C4-2B (cell line): ENCODE measurements around the gene RNF214.

Experiments used
- H3K27ac ChIP-seq: fragments of 450-650 bp; 2 replicates; pipeline ENCODE4 v1.5.1; 2017
- ZFX ChIP-seq: fragments of 450-650 bp; IDR thresholded peaks from 2 replicates; pipeline ENCODE4 v1.6.1; 2017
- TF ChIP-seq, protein P1 (sequence below): fragments of 450-650 bp; conservative IDR thresholded peaks from 2 replicates; pipeline ENCODE4 v1.5.1; 2017; ENCODE audit warnings: mild to moderate bottlenecking

RNF214 gene

DNA sequence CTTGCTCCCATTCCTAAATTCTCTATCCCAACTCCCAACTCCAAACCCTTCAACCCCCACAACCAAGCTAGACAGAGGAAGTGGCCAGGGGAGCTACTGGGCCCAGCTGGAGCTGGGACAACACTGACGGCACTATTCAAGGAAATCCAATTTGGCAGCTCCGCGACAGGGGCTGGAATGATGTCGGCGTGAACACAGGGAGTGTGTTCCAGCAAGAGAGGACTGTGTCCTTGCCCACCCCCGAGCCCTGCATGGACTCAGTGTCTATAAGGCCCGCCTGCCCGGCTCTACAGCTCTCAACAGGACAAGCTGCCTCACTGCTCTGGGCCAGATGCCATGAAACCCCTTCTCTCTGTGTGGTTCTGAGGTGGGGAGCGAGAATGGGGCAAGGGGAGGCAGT lies 11.9 kb upstream of the RNF214 start:
- TF ChIP-seq, protein P1, sequence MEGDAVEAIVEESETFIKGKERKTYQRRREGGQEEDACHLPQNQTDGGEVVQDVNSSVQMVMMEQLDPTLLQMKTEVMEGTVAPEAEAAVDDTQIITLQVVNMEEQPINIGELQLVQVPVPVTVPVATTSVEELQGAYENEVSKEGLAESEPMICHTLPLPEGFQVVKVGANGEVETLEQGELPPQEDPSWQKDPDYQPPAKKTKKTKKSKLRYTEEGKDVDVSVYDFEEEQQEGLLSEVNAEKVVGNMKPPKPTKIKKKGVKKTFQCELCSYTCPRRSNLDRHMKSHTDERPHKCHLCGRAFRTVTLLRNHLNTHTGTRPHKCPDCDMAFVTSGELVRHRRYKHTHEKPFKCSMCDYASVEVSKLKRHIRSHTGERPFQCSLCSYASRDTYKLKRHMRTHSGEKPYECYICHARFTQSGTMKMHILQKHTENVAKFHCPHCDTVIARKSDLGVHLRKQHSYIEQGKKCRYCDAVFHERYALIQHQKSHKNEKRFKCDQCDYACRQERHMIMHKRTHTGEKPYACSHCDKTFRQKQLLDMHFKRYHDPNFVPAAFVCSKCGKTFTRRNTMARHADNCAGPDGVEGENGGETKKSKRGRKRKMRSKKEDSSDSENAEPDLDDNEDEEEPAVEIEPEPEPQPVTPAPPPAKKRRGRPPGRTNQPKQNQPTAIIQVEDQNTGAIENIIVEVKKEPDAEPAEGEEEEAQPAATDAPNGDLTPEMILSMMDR: no peak
- no peak for TF ChIP-seq ZFX
- peak overlapping the region; percentile 91 for H3K27ac ChIP-seq

DNA sequence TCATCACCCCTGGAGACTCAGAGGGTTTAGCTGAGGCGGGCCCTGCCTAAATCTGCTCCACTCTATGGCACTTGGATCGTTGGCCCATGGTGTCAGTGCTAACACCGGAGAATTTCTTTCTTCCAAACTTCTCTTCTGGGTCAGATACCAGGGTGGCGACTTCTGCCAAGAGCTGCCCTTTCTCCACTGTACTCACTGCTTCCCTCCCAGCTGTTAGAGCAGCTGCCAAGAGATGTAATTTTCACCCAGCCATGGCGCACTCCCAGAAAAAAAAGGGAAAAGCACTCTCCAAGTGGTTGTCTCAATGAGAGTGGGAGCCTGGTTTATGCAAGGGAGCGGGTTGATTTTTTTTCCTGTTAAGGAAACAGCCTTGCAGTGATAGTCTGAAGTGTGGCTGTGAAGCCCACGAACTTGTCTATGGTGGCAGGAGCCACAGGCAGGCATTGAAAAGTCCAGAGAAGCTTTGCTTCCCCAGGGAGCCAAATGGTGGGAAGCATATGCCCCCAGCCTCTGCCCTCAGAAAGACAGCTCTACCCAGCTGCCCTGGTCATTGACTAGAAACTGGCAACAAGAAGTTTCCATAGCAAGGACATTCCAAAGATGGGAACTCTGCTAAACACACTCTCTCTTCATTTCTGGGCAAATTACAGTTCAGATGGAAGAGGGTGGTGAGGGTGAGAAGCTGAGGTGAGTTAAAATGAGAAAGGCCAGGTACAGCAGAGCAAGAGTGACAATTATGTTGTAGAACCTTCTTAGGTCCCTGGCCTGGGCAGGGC lies 11.3 kb upstream of the RNF214 start:
- peak overlapping the region; percentile 91 for H3K27ac ChIP-seq
- TF ChIP-seq, protein P1: no peak
- no peak for TF ChIP-seq ZFX

DNA sequence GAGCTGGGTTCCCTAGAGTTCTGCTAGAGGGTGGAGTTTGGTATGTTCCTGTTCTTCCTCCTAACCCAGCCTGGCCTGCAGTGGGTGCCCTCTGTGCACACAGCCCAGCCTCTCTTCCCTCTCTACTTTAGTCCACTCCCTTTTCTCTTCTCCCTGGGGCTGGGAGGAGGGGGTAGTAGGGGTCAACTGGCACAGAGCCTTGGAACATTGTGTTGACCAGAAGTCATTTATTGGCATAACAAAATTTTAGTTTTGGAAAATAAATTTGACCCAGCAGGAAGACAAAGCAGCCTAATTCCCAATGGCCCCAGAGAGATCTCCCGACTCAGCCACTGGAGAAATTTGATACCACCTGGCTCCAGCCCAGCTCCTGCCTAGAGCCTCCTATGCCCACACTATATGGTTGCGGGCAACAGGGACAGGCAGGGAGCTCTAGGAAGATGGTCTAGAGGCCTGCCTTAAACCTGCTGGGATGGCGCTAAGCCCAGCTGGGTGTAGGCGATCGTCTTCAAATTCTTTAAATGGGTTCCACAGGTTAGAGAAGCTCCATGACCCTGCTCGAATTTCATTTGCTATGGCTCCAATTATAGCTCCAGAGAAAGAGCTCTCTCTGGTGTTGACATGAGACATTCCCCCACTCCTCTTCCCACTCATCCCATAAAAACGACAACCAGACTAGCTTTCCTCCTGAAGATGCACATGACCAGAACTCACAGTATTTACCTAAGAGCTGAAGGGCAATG lies 10.5 kb upstream of the RNF214 start:
- no peak for TF ChIP-seq ZFX
- TF ChIP-seq, protein P1: peak; percentile 26; the same call in 1 of the 2 replicates
- H3K27ac ChIP-seq: peak overlapping the region; percentile 91

DNA sequence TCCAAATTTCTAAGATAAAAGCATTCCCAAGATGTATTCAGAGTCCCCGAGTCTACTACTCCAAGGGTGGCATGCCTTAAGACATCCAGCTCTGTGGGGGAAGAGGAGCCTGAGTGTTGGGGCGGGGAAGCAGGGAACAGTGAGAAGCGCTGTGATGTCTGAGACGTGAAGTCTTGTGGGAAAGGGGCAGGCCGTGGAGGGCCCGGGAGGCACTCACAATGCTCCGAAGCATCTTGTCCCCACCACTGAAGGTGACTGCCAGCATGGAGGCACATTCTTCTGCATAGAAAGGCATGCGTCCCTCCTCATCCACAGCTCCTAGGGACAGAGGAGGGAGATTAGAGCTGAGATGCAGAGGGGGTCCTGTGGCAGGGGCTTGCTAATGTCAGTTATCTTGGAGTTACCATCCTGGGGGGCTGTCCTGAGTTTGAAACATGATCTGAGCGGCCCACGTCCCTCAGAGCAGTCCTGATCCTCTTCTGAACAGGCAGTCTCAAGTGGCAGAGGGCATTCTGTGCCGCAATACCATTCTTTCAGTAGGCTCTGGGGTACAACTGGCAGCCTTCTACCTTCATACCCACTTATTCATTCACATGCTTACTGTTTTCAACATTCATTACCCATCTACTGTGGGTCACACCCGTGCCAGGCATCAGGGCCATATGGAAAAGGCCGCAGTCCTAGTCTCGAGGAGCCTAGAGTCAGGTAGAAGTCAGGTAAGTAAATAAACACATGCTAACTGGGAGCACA lies 9.3 kb upstream of the RNF214 start:
- peak overlapping the region; percentile 91 for H3K27ac ChIP-seq
- no peak for TF ChIP-seq ZFX
- TF ChIP-seq, protein P1: no peak

DNA sequence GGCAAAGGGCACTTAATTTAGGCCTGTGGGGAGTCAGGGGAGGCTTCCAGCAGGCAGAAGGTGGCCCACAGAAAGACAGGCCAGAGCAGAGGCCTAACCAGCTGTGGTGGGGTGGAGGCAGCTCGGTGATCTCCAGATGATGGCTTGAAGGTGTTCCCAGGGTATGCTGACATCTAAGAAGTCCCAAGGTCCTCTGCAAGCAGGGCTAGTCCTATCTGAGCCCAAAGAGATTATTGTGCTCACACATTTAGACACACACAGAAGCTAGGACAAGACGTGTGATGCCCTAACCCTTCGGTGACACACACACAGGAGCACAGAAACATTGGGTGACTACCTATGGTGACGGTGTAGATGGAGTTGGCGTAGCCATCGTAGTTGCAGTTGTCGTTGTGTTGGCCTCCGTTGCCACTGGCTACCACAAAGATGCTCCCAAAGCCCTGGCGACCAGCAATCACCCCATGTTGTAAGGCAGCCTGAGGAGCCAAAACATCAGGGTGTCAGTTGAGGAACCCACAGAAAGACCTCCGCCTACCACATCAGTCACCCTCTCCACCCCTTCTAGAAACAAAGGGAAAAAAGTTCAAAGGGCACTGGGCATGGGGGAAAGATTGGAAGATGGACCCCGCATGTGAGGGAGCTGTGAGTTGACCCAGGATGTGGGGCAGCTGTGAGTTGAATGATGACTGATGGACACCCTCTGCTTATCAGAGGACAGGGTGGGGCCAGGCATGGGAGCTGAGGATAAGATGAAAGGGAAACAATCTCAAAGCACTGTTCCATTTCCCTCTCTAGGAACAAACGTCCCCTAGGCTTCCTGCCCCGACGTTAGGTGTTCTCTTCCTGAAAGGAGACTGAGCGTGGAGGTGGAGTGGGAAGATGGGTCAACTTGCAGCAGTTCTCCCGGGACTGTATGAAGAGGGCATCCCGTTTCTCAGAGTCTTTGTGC lies 8.5 kb upstream of the RNF214 start:
- peak overlapping the region; percentile 91 for H3K27ac ChIP-seq
- no peak for TF ChIP-seq ZFX
- TF ChIP-seq, protein P1: no peak

DNA sequence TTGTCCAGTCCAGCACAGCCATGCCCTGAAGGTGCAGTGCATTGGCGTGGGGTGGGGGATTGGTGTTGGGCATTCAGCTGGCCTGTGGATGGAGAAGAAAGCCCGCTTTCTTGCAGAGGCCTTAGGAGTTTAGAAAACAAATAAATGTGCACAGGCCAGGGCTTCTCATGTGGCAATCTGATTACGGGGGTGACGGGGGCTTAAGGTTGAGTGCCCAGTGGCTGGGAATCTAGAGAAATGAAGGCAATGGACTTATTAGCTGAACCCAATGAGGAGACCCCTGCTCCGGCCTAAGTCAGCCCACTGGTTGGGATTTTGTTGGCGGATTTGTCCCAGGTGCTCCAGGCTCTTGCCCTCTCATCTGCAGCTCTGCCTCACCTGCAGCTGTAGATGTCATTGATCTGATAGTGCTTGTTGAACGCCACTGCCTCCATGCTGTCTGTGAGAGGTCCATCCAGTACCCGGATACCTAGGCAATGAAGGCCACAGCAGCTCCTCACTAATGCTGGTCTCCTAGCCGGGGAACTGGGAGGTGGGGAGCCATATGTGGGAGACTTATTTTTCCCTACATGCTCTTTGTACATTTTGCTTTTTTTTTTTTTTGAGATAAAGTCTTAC lies 6.8 kb upstream of the RNF214 start:
- no peak overlapping the region for H3K27ac ChIP-seq
- TF ChIP-seq, protein P1: no peak
- TF ChIP-seq ZFX: no peak
